ENCODE measurements around the gene MAN2B1.

DNA sequence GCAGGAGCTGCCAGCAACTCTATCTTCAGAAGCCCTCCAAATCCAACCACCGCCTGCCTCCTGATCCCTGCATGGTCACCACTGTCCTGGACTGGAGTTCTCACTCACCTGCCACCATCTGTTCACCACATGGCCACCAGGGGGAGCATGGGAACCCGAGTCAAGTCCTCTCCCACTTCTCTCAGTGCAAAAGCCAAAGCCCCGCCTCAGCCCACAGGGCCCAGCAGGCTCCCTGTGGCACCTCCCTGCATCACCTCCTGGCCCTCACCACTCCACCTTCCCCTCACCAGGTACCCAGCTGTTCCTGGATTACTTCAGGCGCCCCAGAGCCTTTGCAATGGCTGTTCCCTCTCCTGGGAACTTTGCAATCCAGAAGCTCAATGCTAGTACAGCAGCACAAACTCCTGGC is 9.8 kb upstream of the MAN2B1 start:
- TF ChIP-seq, protein P1, sequence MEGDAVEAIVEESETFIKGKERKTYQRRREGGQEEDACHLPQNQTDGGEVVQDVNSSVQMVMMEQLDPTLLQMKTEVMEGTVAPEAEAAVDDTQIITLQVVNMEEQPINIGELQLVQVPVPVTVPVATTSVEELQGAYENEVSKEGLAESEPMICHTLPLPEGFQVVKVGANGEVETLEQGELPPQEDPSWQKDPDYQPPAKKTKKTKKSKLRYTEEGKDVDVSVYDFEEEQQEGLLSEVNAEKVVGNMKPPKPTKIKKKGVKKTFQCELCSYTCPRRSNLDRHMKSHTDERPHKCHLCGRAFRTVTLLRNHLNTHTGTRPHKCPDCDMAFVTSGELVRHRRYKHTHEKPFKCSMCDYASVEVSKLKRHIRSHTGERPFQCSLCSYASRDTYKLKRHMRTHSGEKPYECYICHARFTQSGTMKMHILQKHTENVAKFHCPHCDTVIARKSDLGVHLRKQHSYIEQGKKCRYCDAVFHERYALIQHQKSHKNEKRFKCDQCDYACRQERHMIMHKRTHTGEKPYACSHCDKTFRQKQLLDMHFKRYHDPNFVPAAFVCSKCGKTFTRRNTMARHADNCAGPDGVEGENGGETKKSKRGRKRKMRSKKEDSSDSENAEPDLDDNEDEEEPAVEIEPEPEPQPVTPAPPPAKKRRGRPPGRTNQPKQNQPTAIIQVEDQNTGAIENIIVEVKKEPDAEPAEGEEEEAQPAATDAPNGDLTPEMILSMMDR (IDR thresholded peaks at IDR 0.05; ENCODE audit: low read depth, low read length, poor library complexity, severe bottlenecking) = peak; percentile 94
- TF ChIP-seq EZH2phosphoT487 (IDR thresholded peaks at IDR 0.05; ENCODE audit: borderline replicate concordance, low read length) = no peak

All from DOHH2 (cell line).